Pulmonary artery endothelial cell (primary cell): Measurements from ENCODE around the gene TMEM147. TPM values are rescaled to one million over a fixed set of nuclear protein-coding genes. Genes with fewer than 3 reads are reported as not detected.

Source experiments
- DNase-seq: peaks from one replicate; pipeline ENCODE4 v3.0.0-alpha.2; 2011; ENCODE audit warnings: low read depth, low spot score
- total RNA-seq: library from RNA; depleted of rRNA; stranded (reverse); fragments of >200 nt; gene quantifications from 2 replicates; pipeline ENCODE4 v1.2.3, GENCODE V29; 2014

TMEM147 gene
- total RNA-seq, 1 donor from 2014 or later: 74.1 TPM

- no peak for DNase-seq
Measured at GRCh38 chr19:35545855-35546381, 492 bp downstream of the TMEM147 start.

GRCh38 chr19:35546532-35546931, 1.1 kb downstream of the TMEM147 start:
- no peak for DNase-seq

- peak; percentile 27 for DNase-seq
Measured at GRCh38 chr19:35549174-35549788, 3.9 kb downstream of the TMEM147 start.

- no peak for DNase-seq
Measured at GRCh38 chr19:35549879-35550523, 4.6 kb downstream of the TMEM147 start.

- DNase-seq: no peak
Measured at GRCh38 chr19:35551091-35551810, 5.8 kb downstream of the TMEM147 start.

GRCh38 chr19:35552534-35553384, 7.3 kb downstream of the TMEM147 start:
- no peak for DNase-seq

- DNase-seq: no peak
Measured at GRCh38 chr19:35553385-35554000, 8.1 kb downstream of the TMEM147 start.

GRCh38 chr19:35554076-35554475, 8.7 kb downstream of the TMEM147 start:
- DNase-seq: no peak

- DNase-seq: no peak
Measured at GRCh38 chr19:35555301-35556005, 10.0 kb downstream of the TMEM147 start.

GRCh38 chr19:35556025-35556590, 10.7 kb downstream of the TMEM147 start:
- no peak for DNase-seq

GRCh38 chr19:35556846-35557538, 11.6 kb downstream of the TMEM147 start:
- DNase-seq: no peak

- DNase-seq: no peak
Measured at GRCh38 chr19:35557539-35558399, 12.3 kb downstream of the TMEM147 start.

GRCh38 chr19:35558400-35559280, 13.2 kb downstream of the TMEM147 start:
- DNase-seq: no peak

- no peak for DNase-seq
Measured at GRCh38 chr19:35559281-35559659, 13.8 kb downstream of the TMEM147 start.

- DNase-seq: no peak
Measured at GRCh38 chr19:35559781-35560180, 14.4 kb downstream of the TMEM147 start.

GRCh38 chr19:35560271-35560670, 14.8 kb downstream of the TMEM147 start:
- DNase-seq: no peak

GRCh38 chr19:35560677-35561076, 15.3 kb downstream of the TMEM147 start:
- DNase-seq: no peak
